HG03520 (cell line): Measurements from ENCODE around the gene RETN.
"Not testable (repeated sequence)": the region's sequence is repeated elsewhere in the genome, so short reads cannot be mapped to it uniquely, and the experiment has no call there.

Experiments used
- ATAC-seq: cut with Tn5 transposase; IDR thresholded peaks from one replicate; pipeline ENCODE4 v1.9.1; 2021; ENCODE audit warnings: mild to moderate bottlenecking, moderate library complexity; ENCODE audit not compliant: unreplicated experiment

RETN gene

GRCh38 chr19:7637374-7638256 lies 31.2 kb upstream of the RETN start:
- peak; percentile 15 for ATAC-seq

GRCh38 chr19:7638802-7639465 lies 29.9 kb upstream of the RETN start:
- no peak for ATAC-seq

GRCh38 chr19:7639863-7640348 lies 28.9 kb upstream of the RETN start:
- ATAC-seq, result no peak

- ATAC-seq, result no peak
Observed at GRCh38 chr19:7640803-7641202, 28.0 kb upstream of the RETN start.

- no peak for ATAC-seq
Observed at GRCh38 chr19:7641290-7642276, 27.3 kb upstream of the RETN start.

GRCh38 chr19:7642295-7643030 lies 26.4 kb upstream of the RETN start:
- no peak for ATAC-seq

GRCh38 chr19:7643031-7643415 lies 25.8 kb upstream of the RETN start:
- no peak for ATAC-seq

- not testable (repeated sequence) for ATAC-seq
Observed at GRCh38 chr19:7643629-7644549, 25.0 kb upstream of the RETN start.

GRCh38 chr19:7644550-7644877 lies 24.3 kb upstream of the RETN start:
- ATAC-seq, result no peak

- ATAC-seq, result no peak
Observed at GRCh38 chr19:7645163-7645562, 23.7 kb upstream of the RETN start.

GRCh38 chr19:7645656-7646425 lies 23.0 kb upstream of the RETN start:
- ATAC-seq, result no peak

- ATAC-seq, result no peak
Observed at GRCh38 chr19:7646426-7646700, 22.5 kb upstream of the RETN start.

GRCh38 chr19:7647156-7647555 lies 21.7 kb upstream of the RETN start:
- no peak for ATAC-seq

- ATAC-seq, result no peak
Observed at GRCh38 chr19:7648265-7649014, 20.4 kb upstream of the RETN start.

- no peak for ATAC-seq
Observed at GRCh38 chr19:7650148-7650547, 18.7 kb upstream of the RETN start.

- no peak for ATAC-seq
Observed at GRCh38 chr19:7652061-7652641, 16.7 kb upstream of the RETN start.

GRCh38 chr19:7654401-7654800 lies 14.4 kb upstream of the RETN start:
- no peak for ATAC-seq

- no peak for ATAC-seq
Observed at GRCh38 chr19:7655581-7655980, 13.3 kb upstream of the RETN start.
